Fibroblast of peridontal ligament (primary cell): ENCODE measurements around the gene SPRED2.

Experiments
- DNase-seq: peaks from one replicate; pipeline ENCODE4 v3.0.0-alpha.2; 2010; ENCODE audit errors: extremely low read depth

SPRED2 gene

DNA sequence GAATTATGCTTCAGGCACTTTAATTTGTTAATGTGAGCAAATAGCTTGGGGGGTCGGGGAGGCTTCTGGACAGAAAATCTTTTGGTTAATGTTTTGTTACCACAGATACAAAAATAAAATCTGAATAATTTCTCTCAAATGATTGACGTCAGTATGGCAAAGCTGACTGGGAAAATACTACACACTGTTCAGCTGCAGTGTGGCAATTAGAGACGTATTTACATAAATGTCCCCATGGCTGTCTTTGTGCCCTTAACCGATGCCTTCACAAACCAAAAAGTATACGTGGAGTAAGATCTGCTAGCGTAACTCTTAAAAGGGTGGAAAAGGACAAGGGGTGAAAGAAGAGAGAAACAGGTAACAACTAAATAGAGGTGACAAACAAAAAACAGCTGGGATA is 121.3 kb downstream of the SPRED2 start:
- DNase-seq = no peak

DNA sequence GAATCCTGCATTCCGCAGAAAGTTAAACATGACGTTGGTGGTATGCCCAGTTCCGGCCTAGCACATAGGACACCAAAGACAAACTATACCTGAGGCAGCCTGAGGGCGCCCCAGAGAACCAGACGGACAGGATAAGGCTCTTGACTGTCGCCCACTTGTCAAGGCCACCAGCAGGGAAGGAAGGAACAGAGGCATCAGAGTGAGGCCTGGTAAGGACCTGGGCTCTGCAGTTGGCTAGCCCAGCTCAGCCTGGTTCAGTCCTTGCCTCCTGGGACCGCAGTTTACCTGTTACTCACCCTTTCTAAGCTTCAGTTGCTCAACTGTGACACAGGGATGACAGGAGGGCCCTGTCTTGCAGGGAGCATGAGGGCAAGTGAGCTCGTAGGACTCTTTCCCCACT is 122.7 kb downstream of the SPRED2 start:
- DNase-seq = no peak

GRCh38 chr2:65305934-65306333 is 126.5 kb downstream of the SPRED2 start:
- DNase-seq = no peak

GRCh38 chr2:65300761-65301711 is 131.4 kb downstream of the SPRED2 start:
- DNase-seq = peak; percentile 96

DNA sequence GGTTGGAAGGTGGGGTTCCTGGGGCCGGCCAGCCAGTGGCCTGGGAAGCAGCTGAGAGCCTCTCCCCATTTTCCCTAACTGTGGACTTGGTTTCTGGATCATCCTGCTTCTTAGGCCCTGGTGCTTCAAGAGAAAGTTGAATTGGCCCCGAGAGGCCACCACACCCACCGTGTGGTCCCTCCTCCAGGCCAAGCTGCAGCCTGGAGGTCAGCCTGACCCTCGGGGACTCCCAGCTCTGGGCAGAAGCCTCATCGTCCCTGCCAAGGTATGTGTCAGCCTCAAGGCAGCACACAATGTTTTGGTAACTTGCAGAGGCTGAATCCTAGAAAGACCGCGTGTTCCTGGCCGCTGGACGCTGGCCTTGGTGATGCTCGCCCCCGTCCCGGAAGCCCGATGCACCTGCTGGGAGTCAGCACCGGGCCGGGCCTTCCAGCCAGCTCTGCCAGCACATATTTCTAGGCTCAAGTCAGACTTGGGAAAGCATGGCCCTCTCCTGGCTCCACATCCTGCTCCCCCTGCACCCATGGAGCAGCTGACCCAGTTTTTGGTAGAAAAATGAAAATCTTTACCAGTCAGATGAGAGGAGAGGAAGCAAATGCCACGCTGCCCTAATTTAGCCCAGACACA is 132.2 kb downstream of the SPRED2 start:
- peak; percentile 78 for DNase-seq

DNA sequence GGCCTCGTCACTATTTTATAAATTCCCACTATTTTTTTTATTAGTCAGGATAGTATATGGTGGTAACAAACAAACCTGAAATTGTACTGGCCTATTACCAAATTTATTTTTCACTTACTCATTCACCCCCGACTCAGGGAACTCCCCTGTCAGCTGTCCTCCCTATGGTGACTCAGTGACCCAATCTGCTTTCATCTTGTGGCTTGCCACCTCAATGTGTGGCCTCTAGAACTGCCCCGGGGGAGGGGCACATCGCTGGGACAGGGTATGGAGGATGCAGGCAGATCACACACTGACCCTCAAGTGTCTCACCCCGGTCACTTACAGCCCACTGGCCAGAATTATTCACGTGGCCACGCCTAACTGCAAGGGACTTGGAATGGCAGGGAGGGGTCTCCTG is 133.2 kb downstream of the SPRED2 start:
- DNase-seq = no peak

DNA sequence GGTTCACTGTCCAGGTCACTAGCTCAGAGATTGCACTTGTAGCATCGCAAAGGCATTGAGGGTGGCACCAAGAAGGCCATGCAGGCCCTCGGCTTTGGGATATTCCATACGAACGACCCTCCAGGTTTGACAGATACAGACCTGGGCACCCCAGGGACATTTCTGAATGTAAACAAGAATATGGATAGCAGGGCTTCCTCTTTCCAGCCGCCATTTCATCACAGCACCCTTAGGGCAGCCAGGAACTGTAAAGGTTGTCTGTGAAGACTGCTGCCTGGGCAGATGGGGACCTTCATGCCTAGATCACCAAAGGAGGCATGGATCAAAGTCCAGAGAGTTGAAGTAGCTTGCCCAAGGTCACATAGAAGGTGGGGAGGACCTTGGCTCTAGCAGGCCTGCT is 134.3 kb downstream of the SPRED2 start:
- no peak for DNase-seq

GRCh38 chr2:65297544-65297943 is 134.9 kb downstream of the SPRED2 start:
- DNase-seq = no peak

GRCh38 chr2:65296971-65297370 is 135.4 kb downstream of the SPRED2 start:
- no peak for DNase-seq

- DNase-seq = no peak
Observed at GRCh38 chr2:65294701-65295100, 137.7 kb downstream of the SPRED2 start.

GRCh38 chr2:65294136-65294535 is 138.3 kb downstream of the SPRED2 start:
- no peak for DNase-seq

DNA sequence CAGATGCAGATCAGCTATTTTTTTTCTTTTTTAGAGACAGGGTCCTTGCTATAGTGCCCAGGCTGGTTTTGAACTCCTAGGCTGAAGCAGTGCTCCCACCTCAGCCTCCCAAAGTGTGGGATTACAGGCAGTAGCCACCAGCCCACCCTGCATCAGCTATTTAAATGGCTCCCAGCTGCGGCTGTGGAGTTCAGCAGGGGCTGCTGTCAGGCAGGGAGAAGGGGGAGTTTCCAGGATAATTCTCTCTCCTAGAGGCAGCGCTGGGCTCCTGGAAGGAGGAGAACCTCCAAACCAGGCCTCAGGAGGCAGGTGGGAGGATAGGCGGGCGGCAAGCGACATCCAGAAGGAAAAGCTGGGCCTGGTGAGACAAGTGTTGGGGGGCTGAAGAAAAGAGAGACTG is 139.0 kb downstream of the SPRED2 start:
- no peak for DNase-seq

DNA sequence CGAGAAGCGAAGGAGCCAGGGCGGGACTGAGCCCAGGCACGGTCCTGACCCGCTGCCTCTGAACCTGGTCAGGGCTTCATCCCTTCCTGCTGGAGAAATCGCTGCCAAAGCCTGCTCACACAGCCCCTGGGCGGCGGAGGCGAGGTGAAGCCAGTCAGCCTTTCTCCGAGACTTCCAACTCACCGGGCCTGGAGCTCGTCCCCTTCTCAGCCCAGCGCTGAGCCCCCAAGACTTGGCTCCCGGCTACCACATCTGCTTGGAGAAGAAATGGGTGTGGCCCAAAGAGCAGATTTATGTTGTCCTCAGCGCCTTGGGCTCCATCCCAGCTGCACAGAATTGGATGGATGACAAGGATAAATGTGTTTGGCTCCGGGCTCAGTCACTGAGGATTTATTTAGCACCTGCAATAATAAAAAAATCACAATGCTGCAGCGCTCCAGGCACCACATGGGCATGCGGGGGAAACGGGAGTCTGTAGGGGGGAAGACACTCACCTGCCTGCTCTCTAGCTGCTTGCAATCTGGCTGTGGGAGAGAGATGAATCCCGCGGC is 139.9 kb downstream of the SPRED2 start:
- no peak for DNase-seq

GRCh38 chr2:65292106-65292400 is 140.3 kb downstream of the SPRED2 start:
- DNase-seq = no peak

DNA sequence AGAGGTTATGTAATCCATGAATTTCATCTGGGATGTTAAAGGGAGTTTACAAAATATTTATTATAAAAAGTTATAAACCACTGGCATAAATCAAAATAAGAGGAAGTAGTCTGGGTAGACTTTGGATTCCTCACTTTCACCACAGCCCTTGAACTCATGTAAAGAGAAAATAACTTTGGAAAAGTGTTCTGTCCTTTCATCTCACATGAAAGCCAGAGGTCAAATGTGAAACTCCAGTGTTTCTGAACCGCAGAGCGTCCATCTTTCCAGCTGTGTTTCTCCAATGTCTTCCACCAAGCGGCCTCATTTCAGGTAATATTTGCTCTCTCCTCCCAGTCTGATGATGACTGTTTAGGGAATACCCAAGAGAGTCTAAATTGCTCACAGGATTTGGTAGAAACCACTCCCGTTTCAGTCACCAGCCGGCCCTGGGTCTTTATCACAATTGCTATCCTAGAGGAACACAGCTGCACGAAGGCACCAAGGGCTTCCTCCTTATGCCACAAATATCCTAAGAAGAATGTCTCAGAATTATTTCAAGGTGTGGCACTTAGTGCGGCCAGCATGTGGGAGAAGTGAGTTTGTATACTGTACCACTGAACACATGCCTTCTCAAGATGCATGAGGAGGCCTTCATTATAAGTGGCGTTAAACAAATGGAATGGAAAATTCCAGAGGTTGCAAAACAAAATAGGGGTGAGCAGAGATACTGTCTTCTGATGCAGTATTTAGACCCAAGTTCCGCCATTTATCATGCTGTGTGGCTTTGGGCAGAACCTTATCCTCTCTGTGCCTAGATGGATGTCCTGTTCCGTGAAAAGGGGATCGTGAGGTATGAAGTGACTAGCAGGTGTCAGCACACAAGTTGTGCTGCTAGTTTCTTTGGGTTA is 140.9 kb downstream of the SPRED2 start:
- no peak for DNase-seq

DNA sequence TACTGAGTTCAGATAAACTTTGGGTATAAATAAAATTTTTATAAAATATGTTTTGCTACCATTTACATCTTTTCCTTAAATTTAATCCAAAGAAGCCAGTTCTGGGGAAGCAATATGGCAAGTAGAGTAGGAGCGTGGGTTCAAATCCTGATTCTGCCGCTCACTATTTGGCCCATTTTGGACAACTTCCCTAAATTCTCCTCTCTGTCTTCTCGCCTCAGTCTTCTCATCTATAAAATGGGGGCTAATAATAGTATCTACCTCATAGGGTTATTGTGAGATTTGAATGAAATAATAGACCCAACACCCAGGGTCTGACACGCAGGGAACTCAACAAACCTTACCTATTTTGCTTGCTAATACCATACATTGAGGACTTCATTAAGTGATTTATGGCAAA is 145.0 kb downstream of the SPRED2 start:
- no peak for DNase-seq

GRCh38 chr2:65282477-65283053 is 149.8 kb downstream of the SPRED2 start:
- no peak for DNase-seq

DNA sequence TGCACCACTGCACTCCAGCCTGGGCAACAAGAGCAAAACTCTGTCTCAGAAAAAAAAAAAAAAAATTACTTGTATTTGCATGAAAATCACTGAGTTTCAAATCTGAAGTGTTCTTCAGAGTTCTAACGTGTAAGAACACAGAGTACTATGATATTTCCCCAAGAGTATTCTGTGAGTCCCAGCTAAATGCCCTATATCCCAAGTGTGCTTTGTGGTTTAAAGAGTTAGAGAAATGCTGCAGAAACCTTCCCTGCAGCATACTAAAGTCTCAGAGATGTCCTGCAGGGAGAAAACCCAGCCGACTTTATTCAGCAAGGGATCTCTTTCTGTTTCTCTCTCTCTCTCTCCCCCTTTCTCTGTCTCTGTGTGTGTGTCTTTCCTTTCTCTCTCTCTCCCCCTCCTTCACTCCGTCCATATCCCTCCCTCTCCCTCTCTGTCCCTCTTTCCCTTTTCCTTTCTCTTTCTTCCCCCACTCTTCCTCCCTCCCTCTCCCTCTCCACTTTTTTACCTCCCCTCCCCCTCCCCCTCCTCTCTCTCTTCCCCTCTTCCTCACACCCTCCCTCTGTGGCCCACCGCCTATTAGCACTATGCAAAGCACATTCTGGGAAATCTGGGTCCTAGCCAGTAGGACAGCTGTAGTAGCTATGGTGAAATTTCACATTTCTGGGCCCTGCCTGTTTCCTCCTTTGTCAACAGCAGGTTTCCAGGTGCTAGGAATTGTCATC is 150.6 kb downstream of the SPRED2 start:
- no peak for DNase-seq

- DNase-seq = no peak
Observed at GRCh38 chr2:65279756-65280155, 152.6 kb downstream of the SPRED2 start.

DNA sequence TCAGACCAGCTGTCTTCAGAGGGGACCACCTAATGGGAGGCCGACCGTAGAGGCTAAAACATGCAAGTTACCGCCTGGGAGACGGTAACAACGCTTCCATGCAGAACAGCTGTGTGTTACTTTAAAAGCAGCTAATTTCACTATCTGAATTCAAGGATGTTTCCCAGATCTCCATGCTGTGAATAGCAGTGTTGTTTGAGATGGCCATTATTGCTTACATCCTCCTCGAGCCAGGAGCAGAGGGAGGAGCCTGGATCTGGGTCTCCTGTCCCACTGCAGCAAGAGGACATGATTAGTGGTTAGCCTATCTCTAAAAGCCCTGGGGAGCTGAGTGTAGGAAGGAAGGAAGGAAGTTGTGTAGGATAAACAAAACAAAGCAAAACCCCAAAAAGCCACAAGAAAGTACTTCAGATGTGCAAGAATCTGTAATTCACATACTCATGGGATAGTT is 153.8 kb downstream of the SPRED2 start:
- peak; percentile 51 for DNase-seq
